ENCODE measurements around the gene FLNB. TPM values are rescaled to one million over a fixed set of nuclear protein-coding genes. Genes with fewer than 3 reads are reported as not detected.

Gene FLNB
- total RNA-seq, 1 experiment from 2014 or later: 241 TPM

DNA sequence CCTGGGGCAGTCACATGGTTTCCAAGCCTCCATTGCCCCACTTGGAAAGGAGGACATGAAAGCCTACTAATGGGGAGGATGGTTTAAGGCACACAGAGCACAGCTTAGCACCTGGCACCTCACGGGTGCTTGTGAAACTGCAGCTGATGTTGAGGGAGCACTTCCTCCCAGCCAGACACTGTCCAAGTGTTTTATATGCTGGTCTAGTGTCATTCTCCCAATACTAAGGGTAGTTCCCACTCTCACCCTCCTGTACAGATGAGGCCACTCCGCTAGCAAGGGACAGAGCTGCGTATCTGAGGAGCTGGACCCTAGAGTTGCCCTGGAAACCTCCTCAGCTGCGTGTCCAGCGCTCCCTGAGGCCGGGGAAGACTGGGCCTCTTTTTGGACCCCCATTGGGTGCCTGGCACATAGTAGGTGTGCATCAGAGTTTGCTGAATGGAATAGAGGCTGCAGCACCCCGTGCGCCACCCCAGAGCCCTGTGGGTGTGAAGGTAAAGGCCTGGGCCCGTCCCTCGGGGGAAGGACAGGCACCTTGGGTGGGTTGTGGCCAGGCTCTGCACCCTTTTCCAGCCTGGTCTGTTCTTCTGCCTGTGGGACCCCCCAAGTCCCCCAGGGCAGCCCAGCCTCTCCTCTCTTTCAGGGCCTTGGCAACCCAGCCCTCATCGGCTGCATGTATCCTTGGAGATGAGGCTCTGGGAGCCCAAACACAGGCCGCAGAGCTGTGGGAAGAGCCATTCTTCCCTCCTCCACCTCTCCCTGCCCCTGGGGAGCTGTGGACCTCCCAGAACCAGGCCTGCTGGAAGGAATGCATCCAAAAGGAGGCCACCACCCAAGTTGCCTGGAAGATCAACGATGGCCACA, 171.2 kb downstream of the FLNB start:
- no peak for DNase-seq (ENCODE audit: low spot score)

DNA sequence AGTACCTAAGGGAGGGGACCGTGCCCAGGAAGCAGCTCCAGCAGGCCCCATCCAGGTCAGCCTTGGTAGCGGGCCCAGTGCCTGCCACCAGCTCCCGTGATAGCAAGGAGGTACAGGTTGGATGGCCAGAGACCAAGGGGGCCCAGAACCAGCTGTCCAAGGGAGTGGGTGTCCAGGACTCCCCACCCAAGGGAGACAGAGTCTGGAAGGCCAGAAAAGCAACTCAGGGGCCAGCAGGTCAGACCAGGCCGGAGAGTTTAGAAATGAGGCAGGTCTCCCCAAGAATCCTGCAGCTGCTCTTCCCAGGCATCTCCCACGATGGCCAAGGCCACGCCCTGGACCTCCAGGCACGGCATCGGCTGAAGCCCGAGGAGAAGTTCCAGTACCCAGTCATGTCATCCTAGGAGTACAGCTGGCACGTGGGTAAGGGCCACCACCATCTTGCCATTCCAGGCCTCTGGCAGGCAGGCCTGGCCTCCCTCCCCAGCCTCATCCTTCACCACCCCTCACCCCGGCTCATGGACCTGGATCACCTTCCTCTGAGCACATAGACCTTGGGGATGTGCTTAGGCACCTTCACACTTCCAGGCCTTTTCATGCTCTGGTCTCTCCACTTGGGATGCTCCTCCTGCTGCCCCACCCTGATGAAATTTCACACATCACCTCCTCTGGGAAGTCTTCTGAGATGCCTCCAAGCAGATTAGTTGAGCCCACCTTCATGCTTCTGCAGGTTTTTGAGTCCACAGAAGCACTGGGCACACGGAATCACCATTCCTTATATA, 172.1 kb downstream of the FLNB start:
- DNase-seq (ENCODE audit: low spot score): no peak

DNA sequence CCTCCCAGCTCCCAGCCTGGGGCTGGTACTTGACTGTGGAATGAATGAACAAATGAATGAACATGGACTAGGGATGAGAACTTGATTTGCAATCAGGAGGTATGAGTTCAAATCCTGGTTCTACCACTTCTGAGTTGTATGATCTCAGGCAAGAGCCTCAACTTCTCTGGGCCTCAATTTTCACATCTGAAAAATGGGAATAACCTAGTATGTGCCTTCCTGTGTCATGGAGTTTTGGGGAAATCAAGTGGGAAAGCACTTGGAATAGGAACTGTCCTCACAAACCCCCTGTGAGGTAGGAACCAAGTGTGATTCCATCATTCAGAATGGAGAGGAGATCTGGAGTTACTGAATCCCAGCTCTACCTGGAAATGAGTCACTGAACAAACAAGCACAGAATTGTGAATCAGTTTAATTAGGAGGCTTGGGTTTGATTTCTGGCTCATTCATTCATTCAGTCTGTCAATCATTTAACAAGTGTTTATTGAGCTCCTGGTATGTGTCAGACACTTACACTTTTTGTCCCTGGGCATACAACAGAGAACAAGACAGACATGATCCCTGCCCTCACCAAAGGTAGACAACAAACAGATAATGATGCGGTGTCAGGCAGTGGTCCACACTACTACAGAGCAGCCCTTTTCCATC, 172.8 kb downstream of the FLNB start:
- DNase-seq (ENCODE audit: low spot score): peak; percentile 54

DNA sequence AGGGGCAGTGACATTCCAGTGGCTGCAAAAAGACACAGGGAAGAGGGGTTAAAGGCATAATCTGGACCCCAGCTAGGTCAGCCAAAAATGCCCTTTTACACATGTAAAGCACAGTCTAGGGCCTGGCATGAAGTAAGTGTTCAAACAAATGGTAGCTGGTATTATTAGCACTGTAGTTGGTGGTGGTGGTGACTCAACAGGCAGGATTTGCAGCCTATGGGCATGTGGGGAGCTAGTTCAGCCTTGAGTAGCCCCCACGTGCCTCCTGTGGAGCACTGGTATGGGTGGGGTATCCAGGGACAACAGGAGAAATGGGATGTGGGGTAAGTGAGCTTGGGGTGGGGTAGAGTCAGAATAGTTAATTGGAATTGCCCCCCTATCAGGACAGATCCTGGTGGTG, 175.0 kb downstream of the FLNB start:
- DNase-seq (ENCODE audit: low spot score): no peak

DNA sequence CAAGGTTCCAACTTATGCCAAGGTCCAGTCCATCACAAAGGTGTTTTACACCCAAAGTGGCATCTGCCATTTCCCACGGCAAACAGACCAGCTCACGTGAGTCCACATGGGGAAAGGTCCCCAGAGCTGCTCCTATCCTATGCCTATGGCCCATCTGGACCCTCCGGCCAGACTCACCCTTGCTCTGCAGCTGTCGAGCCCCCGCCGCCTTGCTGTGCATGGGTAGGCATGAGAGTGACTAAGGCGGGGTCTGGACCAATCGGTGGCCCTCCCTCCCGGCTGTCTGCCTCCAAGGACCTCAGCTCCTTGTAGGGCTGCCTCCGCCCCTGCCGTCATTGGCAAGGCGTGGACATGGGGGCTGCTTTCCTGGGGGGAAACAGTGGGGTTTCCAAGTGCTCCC, 175.7 kb downstream of the FLNB start:
- DNase-seq (ENCODE audit: low spot score): no peak

DNA sequence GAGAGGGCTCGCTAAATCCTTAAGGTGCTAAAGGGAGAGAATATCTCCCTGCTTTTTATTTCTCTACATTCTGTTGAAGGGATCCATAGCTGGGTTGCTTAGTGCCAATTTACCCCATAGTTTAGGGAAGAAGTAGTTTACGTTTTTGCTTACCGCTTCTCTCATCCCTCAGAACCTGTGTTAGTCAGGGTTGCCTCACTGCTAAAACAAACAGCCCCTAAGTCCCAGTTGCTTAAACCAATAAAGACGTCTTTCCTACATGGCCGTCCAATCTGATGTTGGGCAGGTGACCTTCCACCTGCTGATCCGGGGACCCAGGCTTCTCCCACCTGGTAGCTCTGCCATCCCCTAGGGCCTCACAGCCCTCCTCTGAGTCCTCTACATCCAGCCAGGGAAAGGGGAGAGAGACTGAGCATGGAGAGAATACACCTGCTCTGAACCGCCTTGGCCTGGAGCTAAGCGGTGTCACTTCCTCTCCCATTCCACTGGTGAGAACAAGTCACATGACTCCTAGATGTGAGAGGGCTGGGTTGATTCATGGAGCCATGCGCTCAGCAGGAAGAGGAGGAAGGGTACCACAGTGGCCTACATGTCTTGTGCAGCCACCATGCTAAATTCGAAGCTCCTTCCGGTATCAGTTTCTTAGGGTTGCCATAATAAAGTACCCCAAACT, 176.2 kb downstream of the FLNB start:
- no peak for DNase-seq (ENCODE audit: low spot score)

DNA sequence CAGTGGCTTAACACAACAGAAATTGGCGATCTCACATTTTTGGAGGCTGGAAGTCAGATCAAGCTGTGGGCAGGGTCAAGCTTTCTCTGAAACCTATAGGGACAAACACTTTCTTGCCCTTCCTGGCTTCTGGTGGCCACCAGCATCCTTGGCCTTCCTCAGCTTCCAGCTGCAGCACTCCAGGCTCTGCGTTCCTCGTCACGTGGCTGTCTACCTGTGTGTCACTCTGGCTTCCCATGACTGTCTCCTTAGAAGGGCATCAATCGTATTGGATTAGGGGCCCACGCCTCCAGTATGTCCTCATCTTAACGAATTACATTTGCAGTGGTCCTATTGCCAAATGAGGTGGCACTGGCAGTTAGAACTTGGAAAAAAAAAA, 176.7 kb downstream of the FLNB start:
- DNase-seq (ENCODE audit: low spot score): no peak

DNA sequence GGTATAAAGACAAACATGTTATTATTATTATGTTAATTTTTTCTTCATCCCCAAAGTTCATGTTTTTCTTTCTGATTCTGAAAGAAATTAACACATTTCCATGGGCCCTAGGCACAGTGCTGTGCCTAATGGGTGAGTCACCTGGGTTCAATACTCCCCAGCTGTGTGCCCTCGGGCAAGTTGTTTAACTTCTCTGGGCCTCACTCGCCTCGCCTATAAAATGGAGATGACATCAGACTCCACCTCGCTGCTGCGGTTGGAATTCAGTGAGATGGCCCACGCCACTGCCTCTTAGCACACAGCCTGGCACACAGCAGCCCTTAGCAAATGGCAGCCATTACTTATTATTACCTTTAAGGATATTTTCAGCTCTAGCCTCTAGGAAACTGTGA, 179.9 kb downstream of the FLNB start:
- DNase-seq (ENCODE audit: low spot score): no peak

DNA sequence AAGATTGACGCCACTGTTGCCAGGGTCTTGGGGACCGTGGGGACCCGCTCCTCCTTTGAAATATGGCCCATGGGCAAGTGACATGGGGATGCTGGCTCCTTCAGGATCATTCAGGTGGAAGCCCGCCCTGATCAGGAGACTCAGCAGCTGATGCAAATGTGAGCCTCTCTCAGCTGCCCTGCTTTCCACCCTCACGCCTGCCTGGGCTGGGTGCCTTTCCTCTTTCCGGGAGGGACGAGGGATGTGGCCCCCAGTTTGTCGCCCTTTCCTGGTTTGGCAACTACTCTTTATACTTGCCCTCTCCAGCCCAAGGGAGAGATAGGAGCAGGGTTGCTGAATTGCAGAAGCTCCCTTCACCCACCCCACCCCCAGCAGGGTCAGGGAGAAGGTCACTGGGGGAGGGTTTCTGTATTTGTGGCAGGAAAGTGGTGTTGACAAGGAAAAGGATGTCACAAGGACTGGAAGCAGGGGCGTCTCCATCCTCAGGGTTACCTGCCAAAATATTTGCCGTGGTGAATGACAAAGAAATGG, 180.8 kb downstream of the FLNB start:
- DNase-seq (ENCODE audit: low spot score): no peak

DNA sequence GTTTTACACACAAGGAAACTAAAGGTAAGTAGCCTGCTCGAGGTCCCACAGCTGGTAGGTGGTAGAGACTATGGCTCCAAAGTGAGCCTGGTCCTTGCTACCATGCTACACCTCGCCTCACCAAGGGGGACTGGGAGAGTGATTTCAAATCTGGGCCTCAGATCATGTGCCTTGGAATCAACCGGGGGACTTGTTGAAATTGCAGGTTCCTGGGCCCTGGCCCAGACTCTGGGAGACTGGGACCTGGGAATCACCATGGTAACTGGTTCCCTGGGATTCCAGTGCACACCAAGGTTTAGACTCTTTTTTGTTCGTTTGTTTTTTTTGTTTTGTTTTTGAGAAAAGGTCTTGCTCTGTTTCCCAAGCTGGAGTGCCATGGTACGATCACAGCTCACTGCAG, 181.5 kb downstream of the FLNB start:
- no peak for DNase-seq (ENCODE audit: low spot score)

DNA sequence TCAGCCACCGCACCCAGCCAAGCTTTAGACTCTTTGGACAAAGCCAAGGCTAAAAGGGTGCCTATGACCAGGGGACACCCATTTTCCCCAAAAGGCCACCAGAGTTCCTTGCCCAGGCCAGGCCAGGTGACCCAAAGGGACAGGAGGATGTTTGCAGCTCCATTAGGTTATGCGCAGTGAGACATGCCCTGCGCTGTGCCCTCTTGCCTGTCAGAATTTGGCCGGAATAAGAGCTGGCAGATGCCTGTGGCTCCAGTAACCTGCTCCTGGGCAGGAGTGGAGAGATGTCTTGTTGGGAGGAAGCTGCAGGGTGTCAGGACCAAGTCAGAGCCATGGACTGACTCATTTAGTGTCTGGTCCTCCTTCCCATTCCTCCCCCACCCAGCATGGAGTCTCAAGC, 182.1 kb downstream of the FLNB start:
- no peak for DNase-seq (ENCODE audit: low spot score)

DNA sequence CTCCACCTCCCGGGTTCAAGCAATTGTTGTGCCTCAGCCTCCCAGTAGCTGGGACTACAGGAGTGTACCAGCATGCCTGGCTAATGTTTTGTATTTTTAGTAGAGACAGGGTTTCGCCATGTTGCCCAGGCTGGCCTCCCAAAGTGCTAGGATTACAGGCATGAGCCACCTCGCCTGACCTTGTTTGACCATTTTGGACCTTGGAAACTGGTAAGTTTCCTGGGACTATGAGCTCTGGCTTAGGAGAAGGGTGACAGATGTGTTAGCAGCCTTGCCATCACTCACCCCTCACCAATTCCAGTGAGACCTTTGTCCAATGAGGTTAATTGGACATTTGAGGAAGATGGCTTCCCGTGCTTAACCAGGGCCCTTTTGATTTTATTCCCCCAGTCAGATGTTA, 182.7 kb downstream of the FLNB start:
- DNase-seq (ENCODE audit: low spot score): no peak

DNA sequence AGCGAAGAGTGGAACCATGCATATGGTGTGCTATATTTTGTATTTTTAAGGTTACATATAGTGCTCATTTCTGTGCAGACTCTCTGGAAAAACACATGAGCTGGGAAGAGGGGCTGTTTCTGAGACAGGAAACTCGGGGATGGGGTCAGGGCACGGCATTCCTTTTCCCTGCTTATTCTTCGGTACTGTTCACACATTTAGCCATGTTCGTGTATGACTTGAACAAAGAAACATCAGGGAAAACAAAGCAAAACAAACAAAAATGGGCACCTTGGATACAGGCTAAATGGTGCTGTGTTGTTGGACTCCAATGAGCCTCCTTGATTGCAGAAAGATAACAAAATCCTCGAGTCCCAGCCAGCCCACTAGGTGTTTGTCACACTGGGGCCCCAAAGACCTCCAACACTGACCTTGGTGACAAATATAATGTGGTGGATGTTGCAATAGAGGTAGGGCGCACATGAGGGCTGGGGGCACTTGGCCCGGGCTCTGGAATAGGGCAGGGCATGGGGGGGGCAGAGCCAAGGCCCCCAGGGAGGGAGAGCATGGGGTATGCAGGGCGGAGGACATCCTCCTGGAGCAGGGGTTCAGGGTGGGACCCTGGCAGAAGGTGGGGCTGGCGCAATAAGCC, 183.3 kb downstream of the FLNB start:
- DNase-seq (ENCODE audit: low spot score): no peak

DNA sequence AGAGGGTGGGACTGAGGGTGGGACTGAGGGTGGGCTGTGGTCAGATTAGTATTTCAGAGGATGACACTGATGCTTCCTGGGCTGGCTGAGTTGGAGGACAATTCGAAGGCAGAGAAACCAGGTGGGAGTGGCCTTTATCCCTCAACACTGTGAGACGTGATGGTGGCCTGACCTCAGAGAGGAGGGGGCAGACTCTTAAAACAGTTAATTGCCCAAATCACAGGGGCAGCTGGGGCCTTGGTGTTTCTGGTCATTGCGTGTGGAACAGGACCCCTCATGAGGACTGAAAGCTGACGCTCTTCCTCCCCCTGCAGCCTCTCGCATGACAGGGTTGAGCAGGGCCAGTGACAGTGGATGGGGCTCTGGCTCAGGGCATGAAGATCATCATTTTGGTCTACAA, 183.8 kb downstream of the FLNB start:
- DNase-seq (ENCODE audit: low spot score): no peak

DNA sequence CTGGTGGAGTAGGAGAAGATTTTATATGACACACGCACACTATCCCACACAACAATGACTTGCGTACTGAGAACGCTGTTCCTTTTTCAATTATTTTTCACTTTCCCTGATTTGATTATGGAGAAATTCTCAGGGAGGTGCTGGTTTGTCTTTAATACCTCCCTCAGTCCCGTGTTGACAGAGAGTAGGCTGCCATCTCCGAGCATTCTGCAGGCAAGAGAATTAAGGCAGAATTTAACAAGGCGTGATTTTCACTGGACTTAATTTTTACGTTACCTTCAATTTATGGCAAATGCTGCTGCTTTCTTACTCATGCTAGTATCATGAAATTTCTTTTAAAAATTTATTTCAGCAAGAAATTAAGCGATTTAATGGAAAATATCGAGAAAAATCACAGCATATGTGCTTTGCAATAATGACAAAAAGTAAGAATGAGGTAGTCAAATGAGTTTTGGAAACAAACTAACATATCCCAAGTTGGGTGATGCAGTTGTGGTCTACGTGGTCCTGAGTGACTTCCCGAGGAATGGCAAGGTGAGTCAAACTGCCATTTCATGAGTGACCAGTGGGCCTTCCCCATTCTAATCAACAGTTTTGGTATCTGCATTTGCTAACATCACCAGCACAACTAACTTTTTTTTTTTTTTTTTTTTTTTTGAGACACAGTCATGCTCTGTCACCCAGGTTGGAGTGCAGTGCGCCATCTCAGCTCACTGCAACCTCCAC, 185.6 kb downstream of the FLNB start:
- no peak for DNase-seq (ENCODE audit: low spot score)

DNA sequence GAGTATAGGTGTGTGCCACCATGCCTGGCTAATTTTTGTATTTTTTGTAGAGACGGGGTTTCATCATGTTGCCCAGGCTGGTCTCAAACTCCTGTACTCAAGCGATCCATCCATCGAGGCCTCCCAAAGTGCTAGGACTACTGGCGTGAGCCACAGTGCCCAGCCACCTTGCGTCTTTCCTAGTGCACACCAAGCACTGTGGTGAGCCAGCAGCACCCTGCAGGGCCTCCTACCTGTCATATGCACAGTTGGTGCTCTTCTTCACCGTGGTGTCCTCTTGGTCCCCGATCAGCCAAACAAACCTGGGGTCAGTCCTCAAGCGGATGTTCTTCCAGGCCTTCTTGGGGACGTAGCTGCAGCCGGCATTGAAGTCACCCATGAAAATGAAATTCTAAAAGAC, 189.4 kb downstream of the FLNB start:
- no peak for DNase-seq (ENCODE audit: low spot score)

DNA sequence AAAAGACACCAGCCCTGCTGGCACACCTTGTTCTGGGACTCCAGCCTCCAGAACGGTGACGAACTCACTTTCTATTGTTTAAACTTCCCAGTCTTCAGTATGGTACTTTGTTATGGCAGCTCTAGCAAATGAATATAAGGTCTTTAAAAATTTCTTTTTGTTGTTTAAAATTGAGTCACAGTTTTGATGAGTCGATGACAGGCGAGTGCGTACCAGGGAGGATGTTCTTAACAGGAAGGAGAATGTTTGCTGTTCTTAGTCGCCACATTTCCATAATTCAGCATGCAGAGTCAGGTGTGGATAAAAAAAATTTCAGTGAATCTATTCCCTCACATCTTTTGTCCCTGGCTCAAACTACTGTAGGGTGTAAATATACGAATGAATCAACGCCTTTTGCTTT, 190.1 kb downstream of the FLNB start:
- DNase-seq (ENCODE audit: low spot score): no peak

DNA sequence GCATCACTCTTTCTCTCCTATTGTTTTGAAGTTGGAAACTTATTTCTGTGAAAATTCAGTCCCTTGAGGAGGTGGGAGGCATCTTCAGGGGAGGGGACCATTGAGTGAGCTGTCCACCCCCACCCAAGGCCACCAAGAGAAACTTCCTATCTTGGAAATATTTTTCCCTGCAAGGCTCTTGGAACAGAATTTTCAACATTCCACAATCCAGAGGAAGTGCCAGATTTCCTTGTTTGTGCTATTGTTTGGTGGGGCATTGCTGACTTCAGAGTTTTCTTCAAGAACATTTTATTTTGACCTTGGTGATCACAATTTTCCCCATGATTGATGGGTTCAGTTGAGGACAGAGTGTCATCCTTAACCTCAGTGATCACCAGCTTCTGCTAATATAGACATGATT, 190.6 kb downstream of the FLNB start:
- DNase-seq (ENCODE audit: low spot score): no peak

DNA sequence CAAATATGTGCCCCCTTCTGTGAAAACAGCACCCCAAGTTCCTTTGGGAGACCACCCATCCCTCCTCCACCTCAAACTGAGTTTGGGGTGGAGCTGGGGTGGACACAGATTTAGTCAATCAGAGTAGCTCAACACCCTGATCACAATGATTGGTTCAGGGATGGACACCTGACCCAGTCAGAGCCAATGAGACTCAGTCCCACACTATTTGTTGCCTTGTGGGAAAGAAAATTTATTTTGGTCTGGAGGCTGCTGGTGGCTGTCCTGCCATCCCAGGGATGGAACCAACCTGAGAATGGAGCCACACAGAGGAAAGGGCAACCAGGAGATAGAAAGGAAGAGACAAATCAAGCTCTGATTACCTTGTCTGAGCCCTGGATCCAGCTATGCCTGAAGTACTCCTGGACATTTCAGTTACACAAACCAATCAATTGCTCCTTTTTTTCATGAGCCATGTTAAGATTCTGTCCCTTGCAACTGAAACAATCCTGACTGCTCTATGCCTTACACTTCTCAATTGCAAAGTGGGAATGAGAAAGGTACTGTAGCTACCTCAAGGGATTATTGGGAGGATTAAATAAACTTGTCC, 192.0 kb downstream of the FLNB start:
- no peak for DNase-seq (ENCODE audit: low spot score)

DNA sequence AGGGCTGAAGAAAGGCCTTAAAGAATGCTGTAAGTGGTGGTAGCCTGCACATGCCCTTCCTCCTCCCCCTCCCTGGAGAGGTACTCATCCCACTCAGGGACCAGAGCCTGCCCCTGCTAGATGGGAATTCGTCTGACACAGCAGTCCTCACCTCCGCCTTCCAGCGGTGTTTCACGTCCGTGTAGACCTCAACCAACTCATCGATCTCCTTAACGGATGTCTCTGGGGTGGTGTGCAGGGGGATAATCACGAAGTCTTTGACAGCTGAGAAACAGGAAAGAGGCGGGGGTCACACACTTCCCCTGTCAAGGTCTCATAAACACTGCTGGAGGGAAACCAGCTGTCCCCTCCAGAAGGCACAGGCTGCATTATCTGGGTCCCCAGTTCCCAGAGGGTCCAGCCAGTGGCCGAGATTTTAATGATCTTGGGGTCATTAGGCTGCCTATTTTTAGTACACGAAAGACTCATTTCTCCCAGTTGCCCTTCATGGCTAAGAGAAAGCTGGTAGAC, 192.7 kb downstream of the FLNB start:
- no peak for DNase-seq (ENCODE audit: low spot score)

Measured in HT-29 (cell line).